Natural killer cell (primary cell): ENCODE measurements around the gene RCOR3. TPM values are rescaled to one million over a fixed set of nuclear protein-coding genes. Genes with fewer than 3 reads are reported as not detected.

Experiments
- ATAC-seq, 3 donors: fragments of 150-1000 bp in 2 of 3; fragments of 200-7000 bp in 1 of 3; cut with Tn5 transposase; 1 replicate in 1 of 3; 2 replicates in 2 of 3; pipeline ENCODE4 v1.10.0; 2021; ENCODE audit warnings: mild to moderate bottlenecking in 2 of 3, moderate library complexity in 2 of 3
- DNase-seq, 2 donors: peaks; one replicate each; pipeline versions ENCODE4 v3.0.0 to v3.0.0-alpha.2; 2013 to 2021; ENCODE audit warnings: mixed read lengths in 1 of 2
- H3K27ac ChIP-seq: one replicate; pipeline ENCODE4 v1.5.1; 2013; ENCODE audit warnings: mild to moderate bottlenecking, low read length
- H3K27me3 ChIP-seq: one replicate; pipeline ENCODE4 v1.6.1; 2013; ENCODE audit warnings: low read length; ENCODE audit not compliant: control insufficient read depth, insufficient read depth
- H3K36me3 ChIP-seq: one replicate; pipeline ENCODE4 v1.6.1; 2013; ENCODE audit warnings: low read length; ENCODE audit not compliant: control insufficient read depth, insufficient read depth
- H3K4me1 ChIP-seq: one replicate; pipeline ENCODE4 v1.6.1; 2013; ENCODE audit warnings: low read length; ENCODE audit not compliant: control insufficient read depth, insufficient read depth
- H3K4me3 ChIP-seq: one replicate; pipeline ENCODE4 v1.5.1; 2013; ENCODE audit warnings: low read length
- H3K9me3 ChIP-seq: one replicate; pipeline ENCODE4 v1.6.1; 2013; ENCODE audit warnings: low read length; ENCODE audit not compliant: control insufficient read depth, insufficient read depth
- H3K27ac Mint-ChIP-seq, 2 donors: one replicate each; pipeline ENCODE4 v1.8.0; 2022; ENCODE audit warnings: mild to moderate bottlenecking in 2 of 2, mixed read lengths in 2 of 2, moderate library complexity in 1 of 2
- H3K27me3 Mint-ChIP-seq, 2 donors: one replicate each; pipeline ENCODE4 v1.8.0; 2022; ENCODE audit warnings: low read depth in 2 of 2, mixed read lengths in 2 of 2
- H3K36me3 Mint-ChIP-seq: one replicate; pipeline ENCODE4 v1.8.0; 2022; ENCODE audit warnings: mixed read lengths
- H3K4me1 Mint-ChIP-seq, 2 donors: one replicate each; pipeline ENCODE4 v1.8.0; 2022; ENCODE audit warnings: mixed read lengths in 2 of 2
- H3K4me3 Mint-ChIP-seq: one replicate; pipeline ENCODE4 v1.8.0; 2022; ENCODE audit warnings: mild to moderate bottlenecking, moderate library complexity, mixed read lengths
- H3K9me3 Mint-ChIP-seq, 2 donors: one replicate each; pipeline ENCODE4 v1.8.0; 2022; ENCODE audit warnings: mixed read lengths in 2 of 2
- WGBS: methylation state at CpG from one replicate; pipeline ENCODE4 v1.1.7; 2013; ENCODE audit warnings: missing lambda C conversion rate; ENCODE audit not compliant: insufficient coverage; 5-methylcytosine and 5-hydroxymethylcytosine counted together
- intact Hi-C: fragments of 100-400 bp; cut with micrococcal nuclease; formaldehyde crosslinking; loops from one replicate; pipeline ENCODE4 v1.14.2; 2022
- total RNA-seq, 4 donors: library from RNA; stranded (reverse); fragments of 120-200 nt in 1 of 4; gene quantifications; one replicate each; pipeline versions ENCODE4 v1.2.3 to v1.2.4, GENCODE V29; 2013 to 2022
- TF ChIP-seq, protein P1 (sequence below): fragments of 200-600 bp; IDR thresholded peaks from one replicate; pipeline ENCODE4 v1.8.0; 2022; ENCODE audit warnings: antibody characterized with exemption

The RCOR3 gene
- total RNA-seq, 3 donors from 2014 or later (not counting 1 experiment from before 2014, with no cell fraction given), result 70.9 to 99.2 (median 78.6) TPM

- H3K27ac ChIP-seq, result no peak overlapping the region
- peaks cover 64% of the 10 kb centered on the region for H3K36me3 ChIP-seq
- Mint-ChIP-seq H3K4me3 (no peak overlapping the region), H3K9me3 (no peaks in the 10 kb centered on the region), H3K27ac (no peak overlapping the region), H3K36me3 (no peaks in the 10 kb centered on the region), H3K27me3 (no peaks in the 10 kb centered on the region), H3K4me1 (no peaks in the 10 kb centered on the region)
- ATAC-seq (no peak), DNase-seq (no peak)
- no CpG with 5 or more reads among the region's 1 CpG for WGBS
- no peaks in the 10 kb centered on the region for H3K4me1 ChIP-seq
- H3K27me3 ChIP-seq, result no peaks in the 10 kb centered on the region
- intact Hi-C loops, result no loop called here
- TF ChIP-seq, protein P1, sequence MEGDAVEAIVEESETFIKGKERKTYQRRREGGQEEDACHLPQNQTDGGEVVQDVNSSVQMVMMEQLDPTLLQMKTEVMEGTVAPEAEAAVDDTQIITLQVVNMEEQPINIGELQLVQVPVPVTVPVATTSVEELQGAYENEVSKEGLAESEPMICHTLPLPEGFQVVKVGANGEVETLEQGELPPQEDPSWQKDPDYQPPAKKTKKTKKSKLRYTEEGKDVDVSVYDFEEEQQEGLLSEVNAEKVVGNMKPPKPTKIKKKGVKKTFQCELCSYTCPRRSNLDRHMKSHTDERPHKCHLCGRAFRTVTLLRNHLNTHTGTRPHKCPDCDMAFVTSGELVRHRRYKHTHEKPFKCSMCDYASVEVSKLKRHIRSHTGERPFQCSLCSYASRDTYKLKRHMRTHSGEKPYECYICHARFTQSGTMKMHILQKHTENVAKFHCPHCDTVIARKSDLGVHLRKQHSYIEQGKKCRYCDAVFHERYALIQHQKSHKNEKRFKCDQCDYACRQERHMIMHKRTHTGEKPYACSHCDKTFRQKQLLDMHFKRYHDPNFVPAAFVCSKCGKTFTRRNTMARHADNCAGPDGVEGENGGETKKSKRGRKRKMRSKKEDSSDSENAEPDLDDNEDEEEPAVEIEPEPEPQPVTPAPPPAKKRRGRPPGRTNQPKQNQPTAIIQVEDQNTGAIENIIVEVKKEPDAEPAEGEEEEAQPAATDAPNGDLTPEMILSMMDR, result no peak
- H3K4me3 ChIP-seq, result no peak overlapping the region
- no peaks in the 10 kb centered on the region for H3K9me3 ChIP-seq
These were observed 20.2 kb downstream of the RCOR3 start for GRCh38 chr1:211279340-211279739.

DNA sequence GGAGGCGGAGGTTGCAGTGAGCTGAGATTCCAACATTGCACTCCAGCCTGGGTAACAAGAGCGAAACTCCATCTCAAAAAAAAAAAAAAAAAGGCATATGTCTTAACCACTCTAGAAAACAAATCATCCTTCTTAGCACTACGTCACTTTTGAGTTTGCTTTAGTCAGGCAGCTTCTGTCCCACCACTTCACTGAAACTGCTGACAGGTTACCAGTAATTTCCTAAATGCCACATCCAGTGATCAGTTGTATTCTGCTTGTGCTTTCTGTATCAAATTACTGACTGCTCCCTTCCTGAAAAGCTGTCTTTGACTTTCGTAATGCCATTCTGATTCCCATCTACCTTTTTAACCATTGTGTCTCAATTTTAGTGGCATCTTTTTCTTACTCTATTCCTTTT lies 21.7 kb downstream of the RCOR3 start:
- WGBS, result 96% methylated on average over 4 of the region's 4 CpGs
- intact Hi-C loops, result no loop called here
- DNase-seq (no peak), ATAC-seq (no peak)
- Histone ChIP-seq H3K27me3 (no peaks in the 10 kb centered on the region), H3K4me1 (no peaks in the 10 kb centered on the region), H3K4me3 (no peak overlapping the region), H3K9me3 (no peaks in the 10 kb centered on the region), H3K36me3 (peaks cover 66% of the 10 kb centered on the region), H3K27ac (no peak overlapping the region)
- Mint-ChIP-seq H3K27ac (no peak overlapping the region), H3K36me3 (no peaks in the 10 kb centered on the region), H3K27me3 (no peaks in the 10 kb centered on the region), H3K4me3 (no peak overlapping the region), H3K4me1 (peaks cover 6 to 12% of the 10 kb centered on the region in 2 donors), H3K9me3 (no peaks in the 10 kb centered on the region)
- TF ChIP-seq, protein P1, result no peak

GRCh38 chr1:211281320-211282022 lies 22.3 kb downstream of the RCOR3 start:
- no peak overlapping the region for H3K4me3 Mint-ChIP-seq
- Histone ChIP-seq H3K36me3 (peaks cover 60% of the 10 kb centered on the region), H3K4me3 (no peak overlapping the region), H3K27me3 (no peaks in the 10 kb centered on the region), H3K27ac (no peak overlapping the region), H3K9me3 (no peaks in the 10 kb centered on the region), H3K4me1 (no peaks in the 10 kb centered on the region)
- intact Hi-C loops, result no loop called here
- TF ChIP-seq, protein P1, result no peak
- WGBS, result 98% methylated on average over 5 of the region's 6 CpGs
- ATAC-seq (no peak), DNase-seq (no peak)
- H3K9me3 Mint-ChIP-seq, result no peaks in the 10 kb centered on the region
- H3K4me1 Mint-ChIP-seq, result peaks cover 6 to 14% of the 10 kb centered on the region in 2 donors
- no peaks in the 10 kb centered on the region for H3K36me3 Mint-ChIP-seq
- no peaks in the 10 kb centered on the region for H3K27me3 Mint-ChIP-seq
- no peak overlapping the region for H3K27ac Mint-ChIP-seq

GRCh38 chr1:211282023-211282373 lies 22.8 kb downstream of the RCOR3 start:
- TF ChIP-seq, protein P1, result no peak
- H3K9me3 Mint-ChIP-seq, result no peaks in the 10 kb centered on the region

More at GRCh38 chr1:211282023-211282373, 22.8 kb downstream of the RCOR3 start:
- Histone ChIP-seq H3K27ac (no peak overlapping the region), H3K4me3 (no peak overlapping the region), H3K4me1 (no peaks in the 10 kb centered on the region), H3K36me3 (peaks cover 63% of the 10 kb centered on the region), H3K27me3 (no peaks in the 10 kb centered on the region), H3K9me3 (no peaks in the 10 kb centered on the region)
- Mint-ChIP-seq H3K4me1 (peaks cover 6 to 14% of the 10 kb centered on the region in 2 donors), H3K36me3 (no peaks in the 10 kb centered on the region), H3K27me3 (no peaks in the 10 kb centered on the region), H3K27ac (no peak overlapping the region), H3K4me3 (no peak overlapping the region)
- DNase-seq (no peak), ATAC-seq (no peak)
- intact Hi-C loops, result no loop called here
